ENCODE data around the gene CFAP61. TPM values are rescaled to one million over a fixed set of nuclear protein-coding genes. Genes with fewer than 3 reads are reported as not detected.

The CFAP61 gene
- total RNA-seq, 1 experiment from 2014 or later: not detected

DNA sequence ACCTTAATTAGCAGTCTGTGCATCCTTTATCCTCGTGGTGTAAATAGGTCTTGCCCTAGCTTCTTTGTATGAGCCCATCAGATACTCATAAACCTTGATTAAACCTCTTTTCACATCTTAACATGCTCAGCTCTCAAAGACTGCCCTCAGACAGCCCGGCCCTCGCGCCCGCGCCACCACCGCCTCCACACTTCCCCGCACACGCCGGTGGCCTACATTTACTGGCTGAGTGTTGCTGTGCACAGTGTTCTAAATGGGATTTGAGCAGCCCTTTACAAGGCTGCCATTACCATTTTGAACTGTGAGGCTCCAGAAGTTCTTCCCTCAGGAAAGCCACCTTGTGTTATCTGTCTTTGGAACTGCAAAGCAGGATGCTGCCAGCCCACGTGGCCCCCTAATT, 252.6 kb downstream of the CFAP61 start:
- Histone ChIP-seq H4K20me1 (ENCODE audit: low read length) (no peaks in the 10 kb centered on the region), H3K4me3 (ENCODE audit: low read length) (no peak overlapping the region), H2AFZ (ENCODE audit: low read length) (no peak overlapping the region), H3K9me2 (replicated peaks; ENCODE audit: low read length) (no peaks in the 10 kb centered on the region), H3K27me3 (ENCODE audit: low read length) (peaks cover 78% of the 10 kb centered on the region), H3K79me2 (ENCODE audit: low read length) (no peaks in the 10 kb centered on the region), H3K36me3 (ENCODE audit: low read depth, low read length) (no peaks in the 10 kb centered on the region), H3K9me3 (ENCODE audit: low read length) (no peaks in the 10 kb centered on the region), H3K9ac (ENCODE audit: low read length) (no peak overlapping the region), H3K4me1 (ENCODE audit: insufficient read depth, low read length) (no peaks in the 10 kb centered on the region), H3F3A (ENCODE audit: low read length, unreplicated experiment) (no peaks in the 10 kb centered on the region), H3K4me2 (ENCODE audit: low read length) (no peak overlapping the region), H3K27ac (ENCODE audit: low read length) (no peak overlapping the region)
- ATAC-seq (no peak), DNase-seq (no peak)
- intact Hi-C loops (cut with micrococcal nuclease): no loop called here
- ChIA-PET POLR2A (ENCODE audit: unreplicated experiment) (no interaction called here), CTCF (no interaction called here)
- TF ChIP-seq EZH2phosphoT487 (IDR thresholded peaks at IDR 0.05; ENCODE audit: borderline replicate concordance, low read length) (no peak), EZH2 (IDR thresholded peaks at IDR 0.05; ENCODE audit: low read length, unreplicated experiment) (no peak)
- TF ChIP-seq, protein P1, sequence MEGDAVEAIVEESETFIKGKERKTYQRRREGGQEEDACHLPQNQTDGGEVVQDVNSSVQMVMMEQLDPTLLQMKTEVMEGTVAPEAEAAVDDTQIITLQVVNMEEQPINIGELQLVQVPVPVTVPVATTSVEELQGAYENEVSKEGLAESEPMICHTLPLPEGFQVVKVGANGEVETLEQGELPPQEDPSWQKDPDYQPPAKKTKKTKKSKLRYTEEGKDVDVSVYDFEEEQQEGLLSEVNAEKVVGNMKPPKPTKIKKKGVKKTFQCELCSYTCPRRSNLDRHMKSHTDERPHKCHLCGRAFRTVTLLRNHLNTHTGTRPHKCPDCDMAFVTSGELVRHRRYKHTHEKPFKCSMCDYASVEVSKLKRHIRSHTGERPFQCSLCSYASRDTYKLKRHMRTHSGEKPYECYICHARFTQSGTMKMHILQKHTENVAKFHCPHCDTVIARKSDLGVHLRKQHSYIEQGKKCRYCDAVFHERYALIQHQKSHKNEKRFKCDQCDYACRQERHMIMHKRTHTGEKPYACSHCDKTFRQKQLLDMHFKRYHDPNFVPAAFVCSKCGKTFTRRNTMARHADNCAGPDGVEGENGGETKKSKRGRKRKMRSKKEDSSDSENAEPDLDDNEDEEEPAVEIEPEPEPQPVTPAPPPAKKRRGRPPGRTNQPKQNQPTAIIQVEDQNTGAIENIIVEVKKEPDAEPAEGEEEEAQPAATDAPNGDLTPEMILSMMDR (conservative IDR thresholded peaks at IDR 0.05; ENCODE audit: low read depth, low read length): no peak
- BruUV-seq (replicated peaks): no TSS peak

DNA sequence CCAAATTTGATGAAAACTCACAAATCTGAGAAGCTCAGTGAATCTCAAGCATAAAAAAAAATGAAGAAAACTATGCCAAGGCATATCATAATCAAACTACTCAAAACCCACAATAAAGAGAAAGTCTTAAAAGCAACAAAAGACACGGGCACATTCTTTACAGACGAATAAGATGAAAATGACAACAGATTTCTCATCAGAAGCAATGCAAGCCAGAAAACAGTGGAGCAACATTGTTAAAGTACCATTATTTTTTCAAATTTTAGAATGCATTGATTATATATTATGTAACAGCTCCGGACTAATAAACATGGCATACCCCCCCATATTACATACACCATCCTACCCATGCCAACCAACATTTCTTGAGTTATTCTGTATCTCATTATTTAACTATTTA, 260.2 kb downstream of the CFAP61 start:
- H3K9me3 ChIP-seq (ENCODE audit: low read length): no peaks in the 10 kb centered on the region
- POLR2A ChIA-PET (ENCODE audit: unreplicated experiment): no interaction called here
- H3K9me2 ChIP-seq (replicated peaks; ENCODE audit: low read length): no peaks in the 10 kb centered on the region
- no peak for TF ChIP-seq EZH2 (IDR thresholded peaks at IDR 0.05; ENCODE audit: low read length, unreplicated experiment)
- TF ChIP-seq, protein P1 (conservative IDR thresholded peaks at IDR 0.05; ENCODE audit: low read depth, low read length): no peak
- TF ChIP-seq EZH2phosphoT487 (IDR thresholded peaks at IDR 0.05; ENCODE audit: borderline replicate concordance, low read length): no peak
- H3K27me3 ChIP-seq (ENCODE audit: low read length): peaks cover 50% of the 10 kb centered on the region
- H3K9ac ChIP-seq (ENCODE audit: low read length): no peak overlapping the region
- BruUV-seq (replicated peaks): no TSS peak
- ATAC-seq (no peak), DNase-seq (no peak)
- H4K20me1 ChIP-seq (ENCODE audit: low read length): no peaks in the 10 kb centered on the region
- H3K4me2 ChIP-seq (ENCODE audit: low read length): no peak overlapping the region
- H3K27ac ChIP-seq (ENCODE audit: low read length): no peak overlapping the region
- CTCF ChIA-PET: no interaction called here
- no peak overlapping the region for H2AFZ ChIP-seq (ENCODE audit: low read length)
- H3K79me2 ChIP-seq (ENCODE audit: low read length): no peaks in the 10 kb centered on the region
- no peaks in the 10 kb centered on the region for H3K36me3 ChIP-seq (ENCODE audit: low read depth, low read length)
- H3K4me3 ChIP-seq (ENCODE audit: low read length): no peak overlapping the region
- intact Hi-C loops (cut with micrococcal nuclease): no loop called here
- no peaks in the 10 kb centered on the region for H3F3A ChIP-seq (ENCODE audit: low read length, unreplicated experiment)
- no peaks in the 10 kb centered on the region for H3K4me1 ChIP-seq (ENCODE audit: insufficient read depth, low read length)

DNA sequence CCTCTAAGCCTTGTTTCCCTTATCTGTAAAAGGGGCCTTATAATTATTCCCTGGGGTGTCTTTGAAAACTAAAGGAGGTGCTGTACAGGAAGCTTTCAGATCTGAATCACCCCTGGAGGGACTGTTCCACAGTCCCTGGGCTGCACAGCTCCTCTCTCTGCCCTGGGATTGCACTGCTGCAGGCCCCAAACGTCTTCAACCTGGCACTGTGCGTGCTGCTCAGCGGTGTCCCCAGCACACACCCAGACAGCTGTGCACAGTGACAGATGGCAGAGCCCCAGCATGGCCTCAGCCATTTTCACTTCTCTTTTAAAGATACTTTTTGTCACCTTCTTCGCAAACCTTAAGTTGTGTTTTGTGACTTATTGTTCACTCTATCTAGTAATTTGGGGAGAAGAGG, 264.9 kb downstream of the CFAP61 start:
- ATAC-seq: no peak
- CTCF ChIA-PET: no interaction called here
- no TSS peak for BruUV-seq (replicated peaks)

More for the DNA sequence above, 264.9 kb downstream of the CFAP61 start:
- no peak overlapping the region for H2AFZ ChIP-seq (ENCODE audit: low read length)
- no peaks in the 10 kb centered on the region for H3K79me2 ChIP-seq (ENCODE audit: low read length)
- no peaks in the 10 kb centered on the region for H3K36me3 ChIP-seq (ENCODE audit: low read depth, low read length)
- no peak overlapping the region for H3K4me2 ChIP-seq (ENCODE audit: low read length)
- H3K27ac ChIP-seq (ENCODE audit: low read length): no peak overlapping the region
- no peak for DNase-seq
- TF ChIP-seq EZH2phosphoT487 (IDR thresholded peaks at IDR 0.05; ENCODE audit: borderline replicate concordance, low read length) (no peak), EZH2 (IDR thresholded peaks at IDR 0.05; ENCODE audit: low read length, unreplicated experiment) (no peak)
- no peaks in the 10 kb centered on the region for H3K9me2 ChIP-seq (replicated peaks; ENCODE audit: low read length)
- H3K27me3 ChIP-seq (ENCODE audit: low read length): peaks cover 5% of the 10 kb centered on the region; the same call in 1 of the 2 replicates
- no peaks in the 10 kb centered on the region for H3F3A ChIP-seq (ENCODE audit: low read length, unreplicated experiment)
- no peak overlapping the region for H3K9ac ChIP-seq (ENCODE audit: low read length)
- POLR2A ChIA-PET (ENCODE audit: unreplicated experiment): no interaction called here
- H4K20me1 ChIP-seq (ENCODE audit: low read length): no peaks in the 10 kb centered on the region
- H3K4me1 ChIP-seq (ENCODE audit: insufficient read depth, low read length): peaks cover 13% of the 10 kb centered on the region
- H3K4me3 ChIP-seq (ENCODE audit: low read length): no peak overlapping the region
- H3K9me3 ChIP-seq (ENCODE audit: low read length): no peaks in the 10 kb centered on the region
- intact Hi-C loops (cut with micrococcal nuclease): no loop called here
